NCI-H748 treated with DMSO at 0.1 percent for 48 hours (cell line): ENCODE measurements around the gene FMO2.

Source experiments
- DNase-seq: peaks from one replicate; lab custom pipeline; 2025; lab: John Stamatoyannopoulos, UW

Gene FMO2, protein sequence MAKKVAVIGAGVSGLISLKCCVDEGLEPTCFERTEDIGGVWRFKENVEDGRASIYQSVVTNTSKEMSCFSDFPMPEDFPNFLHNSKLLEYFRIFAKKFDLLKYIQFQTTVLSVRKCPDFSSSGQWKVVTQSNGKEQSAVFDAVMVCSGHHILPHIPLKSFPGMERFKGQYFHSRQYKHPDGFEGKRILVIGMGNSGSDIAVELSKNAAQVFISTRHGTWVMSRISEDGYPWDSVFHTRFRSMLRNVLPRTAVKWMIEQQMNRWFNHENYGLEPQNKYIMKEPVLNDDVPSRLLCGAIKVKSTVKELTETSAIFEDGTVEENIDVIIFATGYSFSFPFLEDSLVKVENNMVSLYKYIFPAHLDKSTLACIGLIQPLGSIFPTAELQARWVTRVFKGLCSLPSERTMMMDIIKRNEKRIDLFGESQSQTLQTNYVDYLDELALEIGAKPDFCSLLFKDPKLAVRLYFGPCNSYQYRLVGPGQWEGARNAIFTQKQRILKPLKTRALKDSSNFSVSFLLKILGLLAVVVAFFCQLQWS

DNA sequence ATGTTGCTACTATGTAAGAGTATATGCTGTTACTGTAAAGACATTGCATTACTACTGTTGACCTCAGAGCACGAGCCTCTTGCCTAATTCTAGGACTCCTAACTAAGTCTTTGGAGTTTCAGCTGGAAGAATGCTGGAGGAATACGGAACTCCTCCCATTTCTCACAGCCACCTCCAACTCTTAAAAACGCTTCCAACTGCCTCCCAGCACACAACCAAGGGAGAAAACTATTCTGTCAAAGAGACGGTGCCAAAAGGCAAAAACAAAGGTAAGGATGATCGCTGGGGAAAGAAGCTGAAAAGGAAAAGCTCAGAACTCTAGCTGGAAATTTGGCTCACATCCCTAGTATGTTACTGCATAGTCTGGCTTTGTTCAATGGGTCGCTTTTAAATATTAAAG is at the start of gene FMO2:
TSS of gene FMO2 (plus strand) at position 210 of the 400 bp plus-strand sequence. CDS start 414 bp downstream, outside the sequence.
- no peak for DNase-seq

DNA sequence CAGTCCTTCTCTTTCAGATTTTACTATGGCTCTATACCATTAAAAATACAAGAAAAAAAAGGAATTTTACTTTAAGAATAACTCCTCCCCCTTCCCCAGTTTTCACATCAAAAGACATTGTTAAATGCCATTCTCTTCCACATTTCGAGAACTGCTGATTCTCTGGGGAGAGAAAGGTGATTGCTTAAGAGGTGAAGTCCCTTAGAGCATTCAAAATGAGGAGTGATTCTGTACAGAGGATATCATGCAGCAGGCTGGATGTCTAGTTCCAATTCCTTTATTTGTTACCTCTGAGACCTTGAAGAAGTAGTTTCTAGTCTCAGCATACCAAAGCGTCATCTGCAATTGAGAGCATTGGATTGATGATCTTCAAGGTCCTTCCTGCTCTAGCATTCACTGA is 47.5 kb upstream of the FMO2 start:
- DNase-seq: peak; percentile 40

DNA sequence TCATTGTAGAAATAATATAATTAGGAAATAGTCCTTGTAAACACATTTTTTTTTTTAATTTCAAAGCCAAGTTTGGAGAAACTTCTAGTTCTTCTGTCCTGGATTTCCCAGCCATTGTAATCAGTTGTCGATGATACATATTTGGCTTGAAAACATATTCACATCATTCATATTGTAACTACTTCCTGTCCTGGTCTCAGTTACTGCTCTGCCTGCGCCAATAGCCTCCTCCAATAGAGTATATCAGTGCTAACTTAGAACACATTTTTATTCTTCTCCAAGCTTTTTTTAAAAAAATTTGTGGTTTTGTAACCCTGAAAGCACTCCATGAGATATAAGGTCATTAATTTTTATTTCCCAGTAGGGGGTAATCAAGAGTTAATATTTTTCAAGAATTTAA is 46.1 kb upstream of the FMO2 start:
- DNase-seq: no peak

DNA sequence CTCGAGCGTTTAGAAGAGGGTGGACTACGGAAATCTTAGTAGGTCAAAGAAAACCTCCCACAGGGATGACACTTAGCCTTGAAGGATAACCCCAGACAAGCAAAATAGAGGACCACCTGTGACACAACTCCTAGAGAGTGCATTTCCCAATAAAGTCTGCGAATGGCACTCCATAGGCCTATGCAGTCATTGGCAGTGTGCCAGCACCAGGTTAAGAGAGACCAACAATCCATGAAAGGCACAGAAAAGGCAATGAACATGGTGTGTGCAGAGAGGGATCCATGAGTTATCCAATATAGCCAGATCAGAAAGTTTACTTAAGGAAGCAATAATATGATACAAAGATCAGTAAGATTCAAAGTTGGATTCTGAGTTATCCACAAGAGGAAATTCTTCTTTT is 45.2 kb upstream of the FMO2 start:
- no peak for DNase-seq

DNA sequence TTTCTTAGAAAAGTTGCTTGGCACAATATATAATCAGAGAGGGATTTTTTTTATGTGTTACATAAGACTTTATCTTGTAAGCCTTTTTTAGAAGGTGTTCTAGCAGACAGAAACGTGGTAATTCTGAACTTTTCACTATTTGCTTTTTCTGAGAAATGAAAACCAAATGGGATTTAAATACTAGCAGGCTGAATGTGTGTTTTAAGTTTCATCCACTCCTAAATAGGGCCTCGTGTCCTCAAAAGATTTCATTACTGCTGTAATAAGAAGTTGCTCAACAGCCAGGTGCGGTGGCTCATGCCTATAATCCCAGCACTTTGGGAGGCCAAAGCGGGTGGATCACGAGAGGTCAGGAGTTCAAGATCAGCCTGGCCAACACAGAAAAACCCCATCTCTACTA is 44.7 kb upstream of the FMO2 start:
- no peak for DNase-seq

DNA sequence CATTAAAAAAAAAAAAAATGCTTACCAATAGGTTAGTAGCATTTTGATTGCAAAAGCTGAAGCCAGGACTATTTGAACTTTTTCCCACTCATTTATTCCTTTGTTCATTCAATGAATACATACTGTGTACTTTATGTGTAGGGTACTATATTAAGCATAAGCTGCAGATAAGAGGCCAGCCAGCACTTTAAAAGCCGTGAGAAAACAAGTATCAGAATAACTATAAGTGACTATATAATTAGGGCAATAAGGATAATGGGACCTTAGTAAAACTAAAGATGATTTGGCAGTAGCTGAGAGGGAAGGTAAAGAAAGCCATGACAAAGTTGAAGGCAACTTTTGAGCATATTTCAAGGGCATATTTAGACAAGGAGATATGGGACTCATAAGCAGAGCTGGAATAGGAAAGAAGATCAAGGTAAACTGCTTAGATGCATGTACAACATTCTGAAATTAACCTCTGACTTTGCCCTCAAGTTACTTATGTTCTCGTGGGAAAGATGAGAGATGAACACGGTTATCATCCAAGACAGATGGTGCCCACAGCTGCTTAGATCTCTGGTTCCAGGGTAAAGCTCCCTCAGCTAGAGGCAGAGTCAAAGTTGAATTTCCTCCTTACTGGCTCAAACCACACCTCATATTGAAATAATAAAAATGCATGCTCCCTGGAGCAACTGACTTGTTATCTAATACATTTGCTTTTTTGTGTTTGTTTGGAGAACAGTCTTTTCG is 44.0 kb upstream of the FMO2 start:
- DNase-seq: no peak

DNA sequence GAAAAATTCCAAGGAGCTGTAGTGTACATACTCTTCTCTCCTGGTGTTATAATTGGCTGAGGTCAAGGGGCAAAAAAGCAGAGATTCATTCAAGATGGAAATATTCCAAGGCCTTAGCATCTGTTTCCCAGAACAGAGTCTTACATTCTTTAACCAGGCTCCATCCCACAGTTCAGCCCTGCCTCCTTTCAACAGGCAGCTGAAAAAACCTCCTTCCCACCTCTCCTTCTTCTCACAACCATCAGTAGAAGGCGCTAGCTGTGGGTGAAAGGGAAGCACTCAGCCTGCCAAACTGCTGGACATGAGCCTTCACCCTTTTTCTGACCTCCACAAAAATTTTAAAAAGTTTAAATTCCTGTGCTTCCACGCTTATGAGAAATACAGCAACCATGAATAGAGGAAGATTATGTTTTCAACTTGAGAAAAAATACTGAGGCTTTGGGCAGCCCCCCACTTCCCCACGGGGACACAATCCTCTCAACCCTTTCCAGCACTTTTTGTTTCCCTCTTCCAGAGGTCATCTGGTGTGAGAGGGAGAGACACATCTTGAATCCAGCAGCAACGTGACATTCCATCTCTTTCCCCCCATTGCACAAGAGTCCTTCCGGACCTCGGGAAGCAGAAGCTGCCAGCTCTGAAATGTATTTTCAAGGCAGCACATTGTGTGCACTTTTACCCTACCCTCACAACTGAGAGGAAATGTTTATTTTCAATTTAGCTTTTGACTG is 43.2 kb upstream of the FMO2 start:
- no peak for DNase-seq

DNA sequence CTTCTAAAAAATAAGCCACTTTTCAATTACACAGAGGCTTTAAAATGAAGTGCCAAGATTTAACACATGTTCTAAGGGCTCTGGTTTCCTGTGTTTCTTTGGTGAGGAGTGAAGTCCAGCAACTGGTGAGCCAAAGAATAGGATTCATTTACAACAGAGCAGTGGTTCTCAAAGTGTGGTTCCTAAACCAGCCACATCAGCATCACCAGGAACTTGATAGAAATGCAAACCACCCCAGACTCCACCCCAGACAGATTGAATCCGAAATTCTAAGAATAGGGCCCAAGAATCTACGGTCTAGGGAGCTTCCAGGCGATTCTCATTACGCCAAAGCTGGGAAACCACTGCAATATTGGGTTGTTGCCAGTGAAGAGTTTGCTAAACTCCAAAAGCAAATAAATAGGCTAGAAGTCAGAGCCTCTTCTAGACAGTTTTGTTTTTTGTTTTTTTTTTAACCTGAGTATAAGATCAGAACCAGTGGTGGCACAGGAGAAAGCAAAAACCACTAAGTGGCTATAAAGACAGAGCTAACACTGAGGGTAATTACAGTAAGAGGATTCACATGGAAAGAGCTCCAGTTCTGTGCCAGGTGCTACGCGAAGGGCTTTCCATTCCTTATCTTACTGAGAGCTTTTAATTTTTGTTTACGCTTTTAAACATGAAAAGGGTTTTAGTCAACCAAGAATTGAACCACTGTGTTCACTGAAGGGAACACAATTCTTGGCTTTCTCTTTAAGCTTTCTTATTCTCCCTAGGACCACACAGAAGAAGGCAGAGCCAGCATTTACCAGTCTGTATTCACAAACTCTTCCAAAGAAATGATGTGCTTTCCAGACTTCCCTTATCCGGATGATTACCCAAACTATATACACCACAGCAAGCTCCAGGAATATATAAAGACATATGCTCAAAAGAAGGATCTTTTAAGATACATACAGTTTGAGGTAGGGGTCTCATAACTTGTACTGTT is 42.4 kb upstream of the FMO2 start:
- peak; percentile 29 for DNase-seq

DNA sequence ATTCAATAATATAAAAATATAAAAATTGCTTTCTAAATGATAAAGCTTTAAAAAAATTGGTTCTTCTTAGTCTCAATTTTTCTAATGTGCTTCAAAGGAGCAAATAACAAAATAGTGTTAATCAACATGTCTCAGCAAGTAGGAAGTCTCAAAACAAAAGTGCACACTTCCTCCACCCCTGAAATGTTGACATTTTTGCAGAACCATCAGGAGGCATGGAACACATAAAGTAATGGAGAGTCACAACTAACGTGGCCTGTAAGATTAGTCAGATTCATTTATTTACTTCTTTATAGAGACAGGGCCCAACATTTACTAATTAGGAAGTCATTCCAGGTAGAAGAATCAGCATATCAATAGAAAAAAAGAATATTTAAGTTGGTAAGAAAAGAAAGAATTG is 34.9 kb upstream of the FMO2 start:
- DNase-seq: no peak

DNA sequence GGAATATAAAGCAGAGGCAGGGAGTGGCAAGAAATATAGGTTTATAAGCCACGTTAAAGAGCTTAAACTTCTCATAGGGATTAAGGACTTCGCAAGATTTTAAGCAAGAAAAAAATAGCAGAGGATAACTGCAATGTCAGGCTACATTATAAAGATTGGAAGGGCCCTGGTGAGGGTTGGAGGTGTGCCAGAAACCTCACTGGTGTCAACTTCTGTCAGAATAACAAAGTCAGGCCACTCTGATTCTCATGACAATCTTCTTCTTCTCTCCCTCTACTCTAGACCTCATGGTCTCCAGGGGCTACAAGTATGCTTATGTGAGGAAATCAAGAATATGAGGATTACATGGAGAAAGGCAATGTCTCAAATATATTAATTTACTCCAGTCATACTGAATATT is 32.6 kb upstream of the FMO2 start:
- no peak for DNase-seq

DNA sequence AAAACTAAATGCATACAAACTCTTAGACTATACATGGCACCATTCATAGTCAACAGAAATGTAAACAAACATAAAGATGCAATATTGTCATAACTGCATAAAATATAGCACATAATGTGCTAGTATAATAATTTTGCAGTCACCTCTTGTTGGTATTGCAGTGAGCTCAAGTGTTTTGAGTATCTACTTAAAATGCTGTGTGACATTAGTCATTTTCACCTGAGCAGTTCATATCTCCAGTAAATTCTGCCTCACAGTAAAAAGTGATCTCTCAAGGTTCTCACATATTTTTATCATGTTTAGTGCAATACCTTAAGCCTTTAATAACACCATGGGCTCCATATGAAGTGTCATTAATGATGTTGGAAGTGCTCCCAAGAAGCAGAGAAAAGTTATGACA is 29.6 kb upstream of the FMO2 start:
- no peak for DNase-seq

DNA sequence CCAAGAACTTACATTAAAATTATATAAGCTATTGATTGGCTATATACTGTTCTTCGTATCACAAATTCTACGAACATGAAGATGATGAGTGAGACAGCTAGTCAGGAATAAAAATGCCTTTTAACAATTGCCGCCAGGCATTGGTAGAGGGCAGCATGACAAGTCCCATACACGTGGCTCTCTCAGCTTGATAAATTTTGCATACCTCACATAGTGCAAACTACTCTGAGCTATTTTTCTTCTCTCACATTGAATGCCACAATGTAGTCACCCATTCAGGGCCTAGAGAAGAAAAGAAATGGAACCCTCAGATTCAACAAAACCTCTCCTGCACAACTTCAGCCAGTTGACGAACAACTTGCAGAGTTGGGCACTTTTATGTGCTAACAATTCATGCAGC is 27.0 kb upstream of the FMO2 start:
- no peak for DNase-seq

DNA sequence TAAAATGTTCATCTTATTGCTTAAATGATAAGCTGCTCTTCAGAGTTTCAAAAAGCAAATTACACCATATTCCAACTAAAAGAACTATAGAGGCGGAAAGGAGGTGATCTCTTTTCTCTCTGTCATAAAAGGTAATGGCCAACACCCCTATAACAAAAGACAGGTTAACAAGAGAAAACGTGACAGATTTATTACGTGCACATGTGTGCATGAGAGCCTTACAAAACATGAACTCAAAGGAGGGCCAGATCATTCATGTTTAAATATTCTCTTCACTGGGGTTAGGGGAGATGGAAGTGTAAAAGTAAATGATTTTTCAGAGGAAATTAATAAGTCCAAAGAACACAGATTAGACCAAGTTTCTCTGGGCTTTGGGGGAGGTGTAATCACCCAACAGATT is 26.5 kb upstream of the FMO2 start:
- DNase-seq: no peak

DNA sequence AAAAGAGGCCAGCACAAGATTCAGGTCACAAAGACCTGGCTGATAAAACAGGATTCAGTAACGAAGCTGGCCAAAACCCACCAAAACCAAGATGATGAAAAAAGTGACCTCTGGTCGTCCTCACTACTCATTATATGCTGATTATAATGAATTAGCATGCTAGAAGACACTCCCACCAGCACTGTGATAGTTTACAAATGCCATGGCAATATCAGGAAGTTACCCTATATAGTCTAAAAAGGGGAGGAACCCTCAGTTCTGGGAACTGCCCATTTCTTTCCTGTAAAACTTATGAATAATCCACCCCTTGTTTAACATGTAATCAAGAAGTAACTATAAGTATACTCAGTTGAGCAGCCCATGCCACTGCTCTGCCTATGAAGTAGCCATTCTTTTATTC is 26.0 kb upstream of the FMO2 start:
- no peak for DNase-seq

DNA sequence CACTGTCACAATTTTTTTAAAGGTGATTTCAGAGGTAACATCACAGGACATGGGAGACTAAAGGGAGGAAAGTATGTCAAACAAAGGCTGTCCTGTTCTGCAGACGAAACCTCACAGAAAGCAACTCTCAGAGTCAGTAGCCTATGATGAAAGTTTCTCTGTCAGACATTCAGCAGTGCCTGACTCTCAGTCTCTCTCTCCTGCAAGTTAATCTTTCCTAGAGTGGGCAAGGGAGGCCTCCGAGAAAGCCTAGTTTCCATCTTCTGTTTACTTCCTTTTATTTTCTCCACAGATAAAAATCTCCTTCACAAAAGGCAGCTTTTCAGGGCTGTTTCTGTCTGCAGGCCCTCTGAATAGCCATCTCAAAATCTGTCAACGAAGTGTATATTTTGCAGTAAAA is 24.9 kb upstream of the FMO2 start:
- DNase-seq: no peak

DNA sequence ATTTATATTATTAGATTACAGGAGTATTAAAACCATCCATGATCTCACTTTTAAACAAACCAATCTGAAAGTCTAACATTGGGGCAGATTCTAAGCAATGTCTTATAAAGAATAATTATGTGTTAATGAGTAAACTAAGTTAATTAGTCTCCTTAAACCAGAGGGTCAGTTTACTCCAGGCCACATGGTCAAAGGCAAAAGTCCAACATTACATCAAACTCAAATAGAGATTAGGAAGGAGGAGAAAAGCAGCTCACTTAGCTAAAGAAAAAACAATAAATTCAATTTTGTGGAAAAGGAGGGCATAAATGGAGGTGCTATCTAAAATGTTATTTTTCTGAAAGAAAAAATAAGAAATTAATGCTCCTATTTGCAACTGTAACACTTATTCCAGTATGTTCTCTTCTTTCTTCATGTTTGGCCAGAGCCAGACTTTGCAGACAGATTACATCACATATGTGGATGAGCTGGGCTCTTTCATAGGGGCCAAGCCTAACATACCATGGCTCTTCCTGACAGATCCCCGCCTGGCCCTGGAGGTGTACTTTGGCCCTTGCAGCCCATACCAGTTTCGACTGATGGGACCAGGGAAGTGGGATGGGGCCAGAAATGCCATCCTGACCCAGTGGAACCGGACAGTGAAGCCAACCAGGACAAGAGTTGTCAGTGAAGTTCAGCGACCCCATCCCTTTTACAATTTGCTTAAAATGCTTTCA is 24.3 kb upstream of the FMO2 start:
- DNase-seq: no peak

DNA sequence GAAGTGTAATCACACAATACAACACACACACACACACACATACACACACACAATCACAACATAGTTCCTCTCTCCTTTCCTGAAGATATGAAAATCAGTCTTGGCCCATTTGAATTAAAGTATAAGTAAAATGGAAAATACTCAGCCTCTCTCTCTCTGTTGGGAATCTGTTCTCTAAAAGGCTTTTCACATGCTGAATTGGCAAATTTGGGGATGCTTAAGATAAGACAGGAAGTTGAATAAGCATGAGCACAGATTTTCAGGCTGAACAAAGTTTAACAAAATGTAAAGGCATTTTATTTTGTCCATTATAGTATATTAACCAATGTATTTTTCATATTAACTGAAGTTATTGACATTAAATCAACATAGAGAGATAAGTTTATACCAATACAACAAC is 23.7 kb upstream of the FMO2 start:
- no peak for DNase-seq

DNA sequence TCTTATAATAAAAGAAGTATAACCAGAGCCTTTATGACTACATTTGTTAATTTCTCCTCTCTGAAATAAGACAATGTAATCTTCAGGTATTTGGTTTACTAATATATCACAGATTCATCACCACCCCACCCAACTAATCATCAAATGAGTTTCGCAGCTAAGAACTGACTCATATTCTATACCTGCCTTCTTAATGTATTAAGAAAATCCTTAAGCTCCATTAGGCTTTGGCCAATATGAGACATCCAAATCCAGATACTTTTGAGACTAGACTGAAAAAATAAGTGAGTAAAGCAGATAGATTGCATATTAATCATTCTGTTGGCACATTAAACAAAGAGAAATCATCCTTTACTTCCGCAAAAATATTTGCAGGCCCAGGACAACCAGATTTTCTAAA is 18.7 kb upstream of the FMO2 start:
- DNase-seq: no peak

DNA sequence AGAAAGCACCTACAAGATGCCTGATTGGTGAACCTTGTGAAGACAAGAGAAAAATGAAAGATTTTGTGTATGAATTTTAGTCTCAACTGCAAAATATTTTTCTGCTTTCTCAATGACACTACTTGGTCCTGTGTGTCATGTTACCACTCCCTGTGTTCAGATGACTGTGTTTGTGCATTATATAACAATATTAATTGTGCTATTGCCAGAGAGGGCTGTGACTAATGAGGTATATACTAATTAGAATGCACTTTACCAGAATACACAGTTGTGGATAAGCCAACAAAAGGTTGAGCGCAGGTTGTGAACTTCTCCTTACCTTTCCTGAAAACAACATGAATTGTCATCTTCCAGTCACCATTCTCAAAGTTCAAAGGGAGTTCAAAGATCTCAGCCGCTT is 17.3 kb upstream of the FMO2 start:
- DNase-seq: no peak

DNA sequence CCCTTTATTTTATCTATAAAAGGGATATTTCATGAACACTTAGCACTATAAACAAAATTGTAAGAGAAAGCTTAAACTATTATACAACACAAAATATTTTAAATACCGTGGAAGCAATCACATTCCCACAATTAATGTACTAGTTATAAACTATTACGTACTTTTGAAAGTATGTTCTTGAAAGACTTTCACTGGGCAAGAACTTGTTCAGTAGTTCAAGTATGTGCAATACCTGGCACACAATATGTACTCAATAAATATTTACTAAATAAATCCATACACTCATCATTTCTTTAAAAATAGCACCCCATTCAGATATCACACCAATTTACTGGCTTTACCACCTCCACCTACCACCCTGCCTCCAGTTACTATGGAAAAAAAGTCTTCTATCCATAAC is 12.6 kb upstream of the FMO2 start:
- no peak for DNase-seq

DNA sequence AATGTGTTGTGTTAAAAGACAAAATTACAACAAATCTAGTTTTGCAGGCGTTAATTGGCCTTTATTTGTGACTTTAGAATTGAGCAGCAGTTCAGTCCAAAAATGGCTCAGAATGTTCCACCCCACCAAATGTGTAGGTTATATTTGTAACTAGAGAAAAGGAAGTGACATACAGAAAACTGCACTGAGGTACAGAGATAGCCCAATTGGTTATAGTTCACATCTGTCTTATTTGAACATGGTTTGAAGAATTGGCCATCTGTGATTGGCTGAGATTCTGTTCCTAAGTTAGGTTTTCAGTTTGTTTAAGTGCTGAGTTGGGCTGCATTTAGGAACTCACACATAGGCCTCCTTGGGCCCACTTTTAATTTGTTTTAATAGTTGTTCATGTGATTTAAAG is 12.0 kb upstream of the FMO2 start:
- DNase-seq: no peak
